ENCODE results near the gene ESRP2.

ESRP2 gene

DNA sequence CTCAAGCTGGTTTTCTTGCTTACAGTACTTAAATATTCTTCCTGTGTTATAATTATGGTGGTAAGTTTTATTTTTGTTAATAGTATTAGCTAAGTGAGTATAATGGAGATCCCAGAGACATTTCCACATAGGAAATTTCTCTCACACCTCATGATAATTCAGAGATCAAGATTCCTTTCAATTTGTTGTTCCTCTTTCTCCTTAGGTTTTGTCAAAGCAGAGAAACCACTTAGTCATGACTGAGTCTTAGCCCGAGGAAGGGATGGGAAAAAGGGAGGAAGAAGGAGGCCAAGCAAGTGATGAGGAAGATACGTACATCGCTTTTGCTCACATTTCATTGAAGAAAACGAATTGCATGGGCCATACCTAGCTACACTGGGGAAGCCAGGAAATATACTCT is 18.4 kb downstream of the ESRP2 start:
- DNase-seq (ENCODE audit: low spot score): no peak

DNA sequence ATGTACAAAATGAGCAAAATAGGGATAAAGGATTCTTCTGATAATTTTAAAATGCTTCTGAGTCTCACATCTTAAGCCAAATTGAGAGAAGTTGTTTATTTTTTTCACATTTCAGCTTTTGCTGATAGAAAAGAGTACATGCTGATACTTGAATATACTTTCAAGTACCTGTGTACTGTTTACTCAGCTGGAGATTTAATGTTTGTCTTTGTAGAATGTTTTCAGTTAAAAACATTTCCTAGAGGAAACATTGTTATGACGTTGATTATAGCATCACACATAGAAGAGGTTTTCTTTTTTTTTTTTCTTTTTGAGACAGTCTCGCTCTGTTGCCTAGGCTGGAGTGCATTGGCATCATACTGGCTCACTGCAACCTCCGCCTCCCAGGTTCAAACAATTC is 19.7 kb downstream of the ESRP2 start:
- no peak for DNase-seq (ENCODE audit: low spot score)

DNA sequence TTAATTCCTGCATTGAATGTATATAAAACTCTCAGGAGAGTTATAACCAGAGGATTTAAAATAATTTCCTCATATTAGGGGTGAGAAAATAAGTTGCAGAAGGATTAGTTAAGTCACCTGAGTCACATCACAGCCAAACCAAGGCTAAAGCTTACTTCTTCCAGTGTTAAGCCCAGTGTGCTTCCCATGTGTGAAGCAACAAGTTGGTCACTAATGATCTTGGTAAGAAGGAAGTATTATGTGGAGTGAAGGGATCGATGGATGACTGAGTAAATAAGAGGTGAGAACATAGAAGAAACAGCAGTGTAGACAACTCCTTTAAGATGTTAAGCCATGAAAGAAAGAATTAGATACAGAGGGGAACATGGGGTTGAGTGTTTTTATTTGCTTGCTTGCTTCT is 20.6 kb downstream of the ESRP2 start:
- no peak for DNase-seq (ENCODE audit: low spot score)

DNA sequence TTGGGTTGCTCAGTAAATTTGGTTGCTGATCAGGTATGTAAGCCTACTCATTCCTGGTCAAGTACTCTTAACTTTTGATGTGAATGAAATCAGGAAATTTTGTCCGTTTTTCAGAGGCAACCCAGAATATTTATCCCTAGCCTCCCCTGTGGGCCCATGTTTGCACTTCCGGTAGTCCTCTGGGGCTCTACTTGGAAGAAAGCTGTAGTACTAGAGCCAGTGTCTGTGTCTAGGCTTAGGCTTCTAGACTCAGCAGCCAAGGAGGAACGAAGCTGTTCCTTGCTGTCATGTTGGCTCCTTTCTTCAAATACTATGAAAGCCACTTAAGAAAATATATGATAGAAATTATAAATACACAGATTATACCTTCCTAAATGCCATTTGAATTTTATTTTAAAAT is 21.2 kb downstream of the ESRP2 start:
- DNase-seq (ENCODE audit: low spot score): no peak

DNA sequence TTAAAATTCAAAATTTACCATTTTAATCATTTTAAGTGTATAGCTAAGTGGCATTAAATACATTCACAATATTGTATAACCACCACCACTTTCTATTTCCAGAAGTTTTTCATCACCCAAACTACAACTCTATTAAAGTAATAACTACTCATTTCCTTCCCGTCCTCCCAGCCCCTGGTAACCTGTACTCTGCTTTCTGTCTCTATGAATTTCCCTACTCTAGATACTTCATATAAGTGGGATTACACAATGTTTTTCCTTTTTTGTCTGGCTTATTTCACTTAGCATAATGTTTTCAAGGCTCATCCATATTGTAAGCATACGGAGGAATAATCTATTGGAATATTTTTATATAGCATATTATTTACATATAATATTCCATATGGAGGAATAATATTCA is 29.7 kb downstream of the ESRP2 start:
- no peak for DNase-seq (ENCODE audit: low spot score)

DNA sequence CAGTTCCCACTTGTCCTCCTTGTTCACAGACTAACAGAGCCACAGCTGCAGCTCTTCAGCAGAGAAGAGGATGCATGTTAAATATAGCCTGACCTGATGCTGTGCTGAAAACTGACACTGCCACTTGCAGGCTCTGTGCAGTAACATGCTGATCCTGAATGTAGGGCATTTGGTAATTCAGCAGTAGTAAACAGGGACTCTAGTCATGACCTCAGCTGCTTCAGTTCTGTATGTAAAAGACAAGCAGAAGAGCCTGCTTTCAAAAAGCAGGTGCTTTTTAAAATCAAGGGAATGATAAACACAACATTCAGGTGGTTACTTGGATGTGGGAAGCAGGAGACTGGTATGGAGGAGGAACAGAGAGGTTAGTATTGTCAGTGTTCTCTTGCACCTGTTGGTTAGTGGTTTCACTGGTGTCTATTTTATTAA is 33.8 kb downstream of the ESRP2 start:
- peak; percentile 94 for DNase-seq (ENCODE audit: low spot score)

DNA sequence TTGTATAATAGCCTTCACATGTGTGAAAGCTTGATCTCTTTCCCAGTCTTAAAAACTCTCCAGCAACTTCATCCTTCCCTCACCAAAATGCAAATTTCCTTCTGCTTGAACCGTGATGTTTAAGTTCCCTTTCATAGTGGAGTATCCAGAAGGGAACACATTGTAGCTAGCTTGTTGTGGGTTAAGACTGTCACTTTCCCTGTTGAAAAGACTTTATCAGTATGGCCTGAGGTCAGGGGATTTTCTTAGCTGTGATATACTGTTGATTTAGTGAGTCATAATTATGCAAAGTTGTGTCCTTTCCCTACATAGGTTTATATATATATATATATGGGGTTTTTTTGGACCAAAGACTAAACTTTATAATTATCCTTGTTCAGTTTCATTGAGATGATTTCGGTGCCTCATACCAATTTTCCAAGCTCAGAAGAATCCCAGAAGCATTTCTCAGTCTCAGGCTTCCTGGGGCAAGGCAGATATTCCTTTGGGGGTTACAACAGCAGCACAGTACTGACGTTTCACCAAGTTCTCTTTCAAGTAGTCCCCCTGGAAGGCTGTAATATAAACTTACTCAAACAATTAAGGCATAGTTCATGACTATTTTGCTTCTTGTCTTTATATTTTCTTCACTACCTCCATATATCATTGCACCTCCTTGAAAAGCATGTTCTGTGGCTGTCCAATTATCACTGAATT is 35.7 kb downstream of the ESRP2 start:
- no peak for DNase-seq (ENCODE audit: low spot score)

DNA sequence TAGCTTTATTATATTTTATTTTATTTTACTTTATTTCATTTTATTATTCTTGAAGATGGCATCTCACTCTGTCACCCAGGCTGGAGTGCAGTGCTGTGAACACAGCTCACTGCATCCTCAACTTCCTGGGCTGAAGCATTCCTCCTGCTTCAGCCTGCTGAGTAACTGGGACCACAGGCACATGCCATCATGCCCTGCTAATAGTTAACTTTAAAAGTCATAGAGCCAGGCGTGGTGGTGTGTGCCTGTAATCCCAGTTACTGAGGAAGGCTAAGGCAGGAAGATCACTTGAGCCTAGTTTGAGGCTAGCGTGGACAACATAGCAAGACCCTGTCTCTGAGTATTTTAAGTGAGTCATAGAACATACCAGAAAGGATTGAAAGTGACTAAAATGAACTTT is 38.7 kb downstream of the ESRP2 start:
- no peak for DNase-seq (ENCODE audit: low spot score)

DNA sequence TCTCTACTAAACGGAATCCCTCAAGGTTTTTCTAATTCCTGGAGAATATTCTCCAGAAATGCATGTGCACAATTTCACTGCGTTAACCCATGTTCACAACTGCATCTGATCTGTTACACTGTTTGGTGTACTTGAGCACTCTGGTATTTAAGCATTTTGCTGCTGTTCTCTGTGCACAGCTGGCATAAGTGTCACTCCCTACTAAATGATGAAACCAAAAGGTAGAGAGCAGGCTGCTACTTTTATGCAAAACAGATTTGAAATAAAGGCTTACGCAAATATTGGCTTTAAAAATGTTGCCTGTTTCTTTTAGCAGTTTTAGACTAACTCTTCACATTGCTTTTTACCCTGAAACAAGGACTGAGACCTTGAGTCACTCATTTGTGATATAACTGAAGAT is 41.7 kb downstream of the ESRP2 start:
- DNase-seq (ENCODE audit: low spot score): no peak

DNA sequence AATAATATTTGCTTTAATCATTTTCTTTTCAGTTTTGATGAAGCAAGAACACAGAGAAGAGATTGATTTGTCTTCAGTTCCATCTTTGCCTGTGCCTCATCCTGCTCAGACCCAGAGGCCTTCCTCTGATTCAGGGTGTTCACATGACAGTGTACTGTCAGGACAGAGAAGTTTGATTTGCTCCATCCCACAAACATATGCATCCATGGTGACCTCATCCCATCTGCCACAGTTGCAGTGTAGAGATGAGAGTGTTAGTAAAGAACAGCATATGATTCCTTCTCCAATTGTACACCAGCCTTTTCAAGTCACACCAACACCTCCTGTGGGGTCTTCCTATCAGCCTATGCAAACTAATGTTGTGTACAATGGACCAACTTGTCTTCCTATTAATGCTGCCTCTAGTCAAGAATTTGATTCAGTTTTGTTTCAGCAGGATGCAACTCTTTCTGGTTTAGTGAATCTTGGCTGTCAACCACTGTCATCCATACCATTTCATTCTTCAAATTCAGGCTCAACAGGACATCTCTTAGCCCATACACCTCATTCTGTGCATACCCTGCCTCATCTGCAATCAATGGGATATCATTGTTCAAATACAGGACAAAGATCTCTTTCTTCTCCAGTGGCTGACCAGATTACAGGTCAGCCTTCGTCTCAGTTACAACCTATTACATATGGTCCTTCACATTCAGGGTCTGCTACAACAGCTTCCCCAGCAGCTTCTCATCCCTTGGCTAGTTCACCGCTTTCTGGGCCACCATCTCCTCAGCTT is 45.0 kb downstream of the ESRP2 start:
- DNase-seq (ENCODE audit: low spot score): no peak

DNA sequence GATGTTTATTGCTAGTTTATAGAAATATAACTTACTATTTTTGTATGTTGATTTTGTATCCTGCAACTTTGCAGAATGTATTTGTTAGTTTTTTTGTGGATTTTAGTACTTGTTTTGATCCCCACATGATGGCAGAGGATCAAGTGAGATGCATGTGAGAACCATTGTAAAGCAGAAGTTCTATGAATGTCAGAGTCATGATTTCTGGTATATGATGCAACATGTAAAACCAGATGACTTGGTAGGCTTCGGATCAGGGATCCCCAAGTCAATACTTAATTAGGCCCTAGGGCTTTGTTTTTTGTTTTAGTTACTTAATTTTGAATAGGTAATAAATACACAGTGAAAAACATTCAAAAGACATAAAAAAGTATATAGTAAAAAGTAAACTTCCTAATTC is 45.8 kb downstream of the ESRP2 start:
- no peak for DNase-seq (ENCODE audit: low spot score)

DNA sequence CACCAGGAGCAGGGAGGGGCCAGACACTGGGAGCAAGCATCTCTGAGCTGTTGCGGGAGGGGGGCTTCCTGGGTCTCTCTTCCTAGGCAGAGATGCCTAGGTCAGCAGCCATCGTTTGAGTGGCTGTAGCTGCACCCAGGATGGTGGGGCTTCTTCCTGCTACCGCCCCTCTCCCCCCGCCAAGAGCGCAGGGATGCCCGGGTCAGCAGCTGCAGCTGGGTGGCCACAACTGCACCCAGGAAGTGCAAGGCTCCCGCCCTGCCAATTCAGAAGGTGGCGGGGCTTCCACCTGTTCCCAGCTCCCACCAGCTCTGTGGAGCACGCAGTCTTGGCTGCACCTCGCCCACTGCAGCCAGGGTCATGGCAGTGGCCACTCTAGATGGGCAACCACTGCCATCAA is 47.8 kb downstream of the ESRP2 start:
- no peak for DNase-seq (ENCODE audit: low spot score)

DNA sequence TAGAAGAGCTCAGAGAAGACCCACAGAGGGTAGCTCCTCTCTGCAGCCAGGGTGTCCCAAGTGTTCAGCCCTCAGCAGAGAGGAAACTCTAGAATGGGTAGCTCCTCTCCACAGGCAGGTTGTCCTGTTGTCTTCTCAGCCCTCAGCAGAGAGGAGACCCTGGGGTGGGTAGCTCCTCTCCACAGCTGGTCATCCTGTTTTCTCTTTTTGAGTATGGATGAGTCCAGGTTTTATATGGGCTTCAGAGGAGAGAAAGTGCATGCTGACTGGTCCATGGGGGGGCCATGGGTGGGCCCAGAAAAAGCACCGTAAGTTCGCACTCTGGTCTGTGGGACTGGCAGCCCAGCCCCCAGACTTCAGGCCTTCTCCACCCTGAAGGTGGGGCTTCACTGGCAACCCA is 48.4 kb downstream of the ESRP2 start:
- DNase-seq (ENCODE audit: low spot score): no peak

DNA sequence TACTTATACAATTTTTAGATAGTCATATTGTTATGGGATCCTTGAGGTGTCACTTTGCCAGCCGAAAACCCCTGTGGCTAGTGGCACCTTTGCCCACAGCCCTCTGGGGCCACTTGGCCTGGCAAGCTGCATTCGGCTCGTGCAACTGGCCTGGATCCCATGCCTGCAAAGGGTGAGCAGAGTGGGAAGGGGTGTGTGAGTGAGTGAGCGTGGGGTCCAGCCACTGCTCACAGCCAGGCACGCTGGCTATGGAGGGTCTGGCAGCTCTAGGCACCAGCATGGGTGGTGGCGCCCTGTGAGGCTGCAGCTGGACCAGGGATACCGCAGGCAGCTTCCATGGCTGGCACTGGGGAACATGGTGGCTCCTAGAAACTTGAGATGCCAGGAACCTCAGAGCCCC is 49.0 kb downstream of the ESRP2 start:
- DNase-seq (ENCODE audit: low spot score): no peak

DNA sequence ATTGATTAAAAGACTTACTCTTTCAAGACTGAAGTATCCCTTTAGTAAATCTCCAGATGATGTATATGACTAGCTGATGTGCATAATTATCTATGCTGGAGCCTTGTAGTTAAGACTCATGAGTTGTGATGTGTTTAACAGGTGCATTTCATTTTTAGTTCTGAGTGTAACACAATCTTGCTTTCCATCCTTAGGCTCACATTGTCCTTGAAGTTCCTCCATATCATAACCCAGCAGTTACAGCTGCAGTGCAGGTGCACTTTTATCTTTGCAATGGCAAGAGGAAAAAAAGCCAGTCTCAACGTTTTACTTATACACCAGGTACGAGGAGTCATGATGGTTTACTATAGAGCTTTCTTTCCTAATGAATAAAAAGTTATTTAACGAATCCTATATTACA is 52.9 kb downstream of the ESRP2 start:
- DNase-seq (ENCODE audit: low spot score): no peak

DNA sequence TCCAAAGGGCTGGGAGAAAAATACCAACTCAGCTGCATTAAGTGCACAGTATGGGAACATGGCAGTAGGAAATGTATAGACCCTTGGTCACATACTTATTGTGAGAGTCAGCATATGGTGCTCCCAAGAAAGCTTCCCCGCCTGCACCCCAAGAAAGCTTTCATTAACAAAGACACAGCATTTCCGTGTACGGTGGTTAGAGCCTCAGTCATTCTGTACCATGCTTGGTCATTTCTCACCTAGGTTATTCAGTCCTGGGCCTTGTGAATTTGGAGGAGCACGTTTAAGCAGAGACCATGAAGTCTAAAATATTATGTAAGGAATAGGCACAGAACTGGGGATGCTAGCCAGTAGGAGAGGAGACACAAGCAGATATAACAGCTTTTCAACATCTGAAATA is 56.1 kb downstream of the ESRP2 start:
- DNase-seq (ENCODE audit: low spot score): no peak

DNA sequence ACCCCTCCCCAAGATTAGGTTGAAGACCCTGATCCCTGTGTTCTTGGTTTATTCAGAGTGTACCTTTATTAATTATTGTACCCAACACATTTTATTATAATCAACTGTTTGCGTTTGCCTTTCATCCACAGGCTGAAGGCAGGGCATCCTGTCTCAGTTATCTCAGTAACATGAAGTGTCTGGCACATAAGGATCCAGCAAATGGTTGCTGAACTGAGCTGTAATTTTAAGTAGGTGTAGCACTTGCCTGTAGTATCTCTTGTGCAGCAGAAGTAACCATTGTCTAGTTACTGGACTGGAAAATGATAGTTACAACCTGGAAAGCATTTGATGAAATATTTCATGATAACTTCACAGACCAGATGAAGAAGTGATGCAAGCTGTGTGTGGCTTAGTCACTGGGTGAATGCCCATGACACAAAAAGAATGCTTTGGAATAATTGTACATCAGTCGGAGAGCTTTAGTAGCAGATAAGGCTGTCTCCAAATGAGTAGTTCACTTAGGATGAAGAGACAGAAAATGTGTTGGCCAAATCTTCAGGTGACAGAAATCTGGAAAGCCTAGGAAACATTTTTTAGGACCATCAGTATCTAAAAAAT is 56.6 kb downstream of the ESRP2 start:
- no peak for DNase-seq (ENCODE audit: low spot score)

All from cerebellar cortex (tissue), 1 donor.